CD14-positive monocyte (primary cell): Measurements from ENCODE around the gene WIPF1. TPM values are rescaled to one million over a fixed set of nuclear protein-coding genes. Genes with fewer than 3 reads are reported as not detected.

Source experiments
- DNase-seq, 3 donors: peaks; one replicate each; pipeline ENCODE4 v3.0.0-alpha.2; 2011 to 2022
- H2AFZ ChIP-seq: 2 replicates; pipeline ENCODE4 v1.6.0; 2012; ENCODE audit warnings: mild to moderate bottlenecking, low read depth, low read length, inconsistent platforms; ENCODE audit not compliant: insufficient read depth, poor library complexity, severe bottlenecking
- H3K27ac ChIP-seq, 2 donors: 1 replicate in 1 of 2; 2 replicates in 1 of 2; pipeline ENCODE4 v1.5.1; 2012 to 2013; ENCODE audit warnings: low read length in 2 of 2, control low read depth in 1 of 2, inconsistent platforms in 1 of 2, low read depth in 1 of 2, mild to moderate bottlenecking in 1 of 2
- H3K27me3 ChIP-seq, 2 donors: one replicate each; pipeline versions ENCODE4 v1.6.0 to v1.6.1; 2011 to 2013; ENCODE audit warnings: low read length in 2 of 2; ENCODE audit not compliant: control insufficient read depth in 2 of 2, insufficient read depth in 2 of 2
- H3K36me3 ChIP-seq, 2 donors: replicated peaks in 1 of 2; 1 replicate in 1 of 2; 2 replicates in 1 of 2; pipeline versions ENCODE4 v1.5.1 to v1.6.1; 2012 to 2013; ENCODE audit warnings: low read length in 2 of 2, control low read depth in 1 of 2, inconsistent platforms in 1 of 2, mild to moderate bottlenecking in 1 of 2; ENCODE audit not compliant: insufficient read depth in 2 of 2, control insufficient read depth in 1 of 2
- H3K4me1 ChIP-seq, 2 donors: 1 replicate in 1 of 2; 2 replicates in 1 of 2; pipeline versions ENCODE4 v1.5.1 to v1.6.1; 2012 to 2013; ENCODE audit warnings: low read length in 2 of 2, control low read depth in 1 of 2, inconsistent platforms in 1 of 2, mild to moderate bottlenecking in 1 of 2, moderate library complexity in 1 of 2; ENCODE audit not compliant: insufficient read depth in 2 of 2, control insufficient read depth in 1 of 2
- H3K4me2 ChIP-seq: replicated peaks from 2 replicates; pipeline ENCODE3; 2012; ENCODE audit warnings: low read length, moderate library complexity, mild to moderate bottlenecking; ENCODE audit not compliant: poor library complexity, severe bottlenecking; ENCODE audit errors: extremely low read depth
- H3K4me3 ChIP-seq, 3 experiments: fragments of 200-600 bp in 1 of 3; sonication (generic) in 1 of 3; replicated peaks in 1 of 3; 1 replicate in 2 of 3; 2 replicates in 1 of 3; pipeline ENCODE4 v1.5.1; 2011 to 2013; ENCODE audit warnings: low read length in 3 of 3, mild to moderate bottlenecking in 3 of 3, control low read depth in 2 of 3, low read depth in 2 of 3, inconsistent platforms in 1 of 3, moderate library complexity in 1 of 3
- H3K79me2 ChIP-seq: 2 replicates; pipeline ENCODE4 v1.6.0; 2012; ENCODE audit warnings: mild to moderate bottlenecking, control low read depth, inconsistent platforms, low read length, moderate library complexity; ENCODE audit not compliant: insufficient read depth
- H3K9ac ChIP-seq: 2 replicates; pipeline ENCODE4 v1.6.0; 2017; ENCODE audit warnings: low read length, mild to moderate bottlenecking; ENCODE audit not compliant: insufficient read depth, poor library complexity, severe bottlenecking
- H3K9me3 ChIP-seq, 2 donors: replicated peaks in 1 of 2; 1 replicate in 1 of 2; 2 replicates in 1 of 2; pipeline versions ENCODE4 v1.5.1 to v1.6.1; 2012 to 2013; ENCODE audit warnings: low read length in 2 of 2, control low read depth in 1 of 2; ENCODE audit not compliant: control insufficient read depth in 1 of 2, insufficient read depth in 1 of 2
- H4K20me1 ChIP-seq: 2 replicates; pipeline ENCODE4 v1.6.0; 2012; ENCODE audit warnings: mild to moderate bottlenecking, low read length, control low read depth, moderate library complexity; ENCODE audit not compliant: insufficient read depth
- H3K27ac Mint-ChIP-seq, 7 donors: one replicate each; pipeline ENCODE4 v1.8.0; 2020; ENCODE audit warnings: mild to moderate bottlenecking in 7 of 7, mixed read lengths in 7 of 7, moderate library complexity in 6 of 7, inconsistent platforms in 2 of 7
- H3K27me3 Mint-ChIP-seq, 3 donors: one replicate each; pipeline ENCODE4 v1.8.0; 2021 to 2022; ENCODE audit warnings: low read depth in 3 of 3, mild to moderate bottlenecking in 3 of 3, mixed read lengths in 3 of 3, moderate library complexity in 3 of 3, inconsistent platforms in 1 of 3
- H3K36me3 Mint-ChIP-seq, 2 donors: one replicate each; pipeline ENCODE4 v1.8.0; 2020; ENCODE audit warnings: mixed read lengths in 2 of 2, inconsistent platforms in 1 of 2, mild to moderate bottlenecking in 1 of 2
- H3K4me1 Mint-ChIP-seq: one replicate; pipeline ENCODE4 v1.8.0; 2020; ENCODE audit warnings: mild to moderate bottlenecking, mixed read lengths
- H3K4me3 Mint-ChIP-seq, 2 donors: one replicate each; pipeline ENCODE4 v1.8.0; 2020; ENCODE audit warnings: mild to moderate bottlenecking in 2 of 2, mixed read lengths in 2 of 2, moderate library complexity in 1 of 2
- H3K9me3 Mint-ChIP-seq, 7 donors: one replicate each; pipeline ENCODE4 v1.8.0; 2020 to 2022; ENCODE audit warnings: mixed read lengths in 7 of 7, mild to moderate bottlenecking in 6 of 7, moderate library complexity in 6 of 7, inconsistent platforms in 2 of 7
- CTCF ChIP-seq: fragments of 200-600 bp; IDR thresholded peaks from one replicate; pipeline ENCODE4 v1.8.0; 2022; ENCODE audit warnings: antibody characterized with exemption, mild to moderate bottlenecking
- WGBS: methylation state at CpG from one replicate; pipeline ENCODE4 v1.1.5; 2013; ENCODE audit warnings: missing lambda C conversion rate; ENCODE audit not compliant: insufficient coverage; 5-methylcytosine and 5-hydroxymethylcytosine counted together
- intact Hi-C, 2 donors: fragments of 100-400 bp; cut with micrococcal nuclease; formaldehyde crosslinking; loops; one replicate each; pipeline versions ENCODE4 v1.15.0 to v1.15.1; 2023
- polyA plus RNA-seq, 3 donors: library from polyadenylated mRNA; depleted of rRNA in 1 of 3; unstranded in 2 of 3; stranded (reverse) in 1 of 3; fragments of 300-500 nt in 2 of 3; fragments of >200 nt in 1 of 3; fragmentation: Illumina TruSeq in 2 of 3; gene quantifications; 1 replicate in 2 of 3; 2 replicates in 1 of 3; pipeline ENCODE4 v1.2.3, GENCODE V29; 2012 to 2021

Gene WIPF1
- polyA plus RNA-seq, 3 donors, result 43.9 to 126 (median 74.3) TPM

GRCh38 chr2:174617120-174617519, 19.5 kb upstream of the WIPF1 start:
- Mint-ChIP-seq H3K9me3 (no peaks in the 10 kb centered on the region), H3K4me3 (no peak overlapping the region), H3K27ac (peak overlapping the region in 3 of 7 donors; percentile 15 to 87 (median 41)), H3K4me1 (peaks cover 54% of the 10 kb centered on the region), H3K27me3 (peaks cover 0 to 1% (median 0%) of the 10 kb centered on the region in 3 donors), H3K36me3 (peaks cover 59 to 76% of the 10 kb centered on the region in 2 donors)
- Histone ChIP-seq H3K4me3 (no peak overlapping the region), H3K4me2 (no peak overlapping the region), H3K4me1 (peaks cover 18 to 37% of the 10 kb centered on the region in 2 donors), H3K36me3 (peaks cover 61 to 90% of the 10 kb centered on the region in 2 donors), H3K79me2 (peaks cover 100% of the 10 kb centered on the region), H3K27ac (peak overlapping the region in 1 of 2 donors; percentile 77), H3K9ac (no peak overlapping the region), H3K27me3 (no peaks in the 10 kb centered on the region), H3K9me3 (no peaks in the 10 kb centered on the region), H2AFZ (no peak overlapping the region), H4K20me1 (peaks cover 100% of the 10 kb centered on the region)
- 100% methylated on average over 2 of the region's 2 CpGs for WGBS
- intact Hi-C loops, result loop anchor here in 1 of 2 donors (5.0 kb wide), 1 partner anchor 35 kb away; no protein-coding TSS in a partner anchor
- DNase-seq, result no peak
- TF ChIP-seq CTCF, result no peak

GRCh38 chr2:174615871-174616436, 18.4 kb upstream of the WIPF1 start:
- Mint-ChIP-seq H3K27ac (peak overlapping the region in 6 of 7 donors; percentile 13 to 86 (median 68)), H3K9me3 (no peaks in the 10 kb centered on the region), H3K36me3 (peaks cover 67 to 80% of the 10 kb centered on the region in 2 donors), H3K4me1 (peaks cover 60% of the 10 kb centered on the region), H3K4me3 (no peak overlapping the region), H3K27me3 (no peaks in the 10 kb centered on the region)
- Histone ChIP-seq H3K4me1 (peaks cover 20 to 39% of the 10 kb centered on the region in 2 donors), H3K36me3 (peaks cover 55 to 93% of the 10 kb centered on the region in 2 donors), H3K79me2 (peaks cover 100% of the 10 kb centered on the region), H3K9me3 (no peaks in the 10 kb centered on the region), H3K9ac (no peak overlapping the region), H3K27me3 (no peaks in the 10 kb centered on the region), H3K4me2 (peak overlapping the region; percentile 12), H3K27ac (peak overlapping the region; percentile 40 to 77), H2AFZ (no peak overlapping the region), H4K20me1 (peaks cover 100% of the 10 kb centered on the region), H3K4me3 (no peak overlapping the region)
- intact Hi-C loops, result loop anchor here in 1 of 2 donors (5.0 kb wide), 1 partner anchor 34 kb away; no protein-coding TSS in a partner anchor
- no peak for DNase-seq
- no peak for TF ChIP-seq CTCF
- no CpG with 5 or more reads among the region's 4 CpGs for WGBS
